ENCODE measurements around the gene RBM17.
"Not testable (repeated sequence)": the region's sequence is repeated elsewhere in the genome, so short reads cannot be mapped to it uniquely, and the experiment has no call there.

Gene RBM17

DNA sequence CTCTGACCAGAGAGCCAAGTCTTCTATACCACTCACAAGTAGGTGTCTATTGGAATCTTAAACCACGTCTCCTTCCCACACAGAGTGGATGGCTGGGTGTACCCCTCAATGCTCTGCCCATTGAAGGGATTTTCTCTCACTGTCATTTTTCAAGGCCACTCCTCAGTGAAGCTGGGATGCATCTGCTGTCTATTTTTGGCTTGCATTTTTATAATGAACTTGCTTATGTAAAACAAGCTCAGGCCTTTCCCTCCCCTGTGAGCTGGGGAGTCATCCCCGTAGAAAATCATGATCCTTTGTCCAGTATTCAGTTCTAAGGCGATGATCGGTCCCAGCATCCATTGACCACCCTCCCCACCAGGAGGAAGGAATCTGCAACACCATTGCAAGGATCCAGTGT, 9.8 kb upstream of the RBM17 start:
- no peak for DNase-seq (ENCODE audit: low read depth in 1 of 2, low spot score in 1 of 2)

DNA sequence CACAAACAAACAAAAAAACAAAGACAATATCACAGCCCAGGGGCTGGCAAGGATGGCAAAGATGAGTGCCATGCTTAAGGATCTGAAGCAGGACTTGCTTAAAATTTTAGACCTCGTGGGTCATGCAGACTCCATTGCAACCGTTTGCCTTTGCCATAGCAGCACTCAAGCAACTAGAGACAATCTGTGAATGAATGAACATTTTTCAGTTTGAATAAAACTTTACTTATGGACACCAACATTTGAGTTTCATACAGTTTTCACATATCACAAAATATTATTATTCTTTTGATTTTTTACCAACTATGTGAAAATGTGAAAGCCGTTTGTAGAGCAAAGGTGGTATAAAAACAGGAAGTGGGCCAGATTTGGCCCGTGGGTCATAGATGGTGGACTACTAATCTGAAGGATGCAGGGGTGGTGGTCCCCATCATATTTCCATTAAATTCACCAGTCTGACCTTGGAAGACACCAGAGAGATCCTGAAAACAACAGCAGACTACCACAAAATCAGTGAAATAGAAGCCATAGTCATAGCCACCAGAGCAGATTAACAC, 8.3 kb upstream of the RBM17 start:
- DNase-seq (ENCODE audit: low read depth in 1 of 2, low spot score in 1 of 2) = no peak

DNA sequence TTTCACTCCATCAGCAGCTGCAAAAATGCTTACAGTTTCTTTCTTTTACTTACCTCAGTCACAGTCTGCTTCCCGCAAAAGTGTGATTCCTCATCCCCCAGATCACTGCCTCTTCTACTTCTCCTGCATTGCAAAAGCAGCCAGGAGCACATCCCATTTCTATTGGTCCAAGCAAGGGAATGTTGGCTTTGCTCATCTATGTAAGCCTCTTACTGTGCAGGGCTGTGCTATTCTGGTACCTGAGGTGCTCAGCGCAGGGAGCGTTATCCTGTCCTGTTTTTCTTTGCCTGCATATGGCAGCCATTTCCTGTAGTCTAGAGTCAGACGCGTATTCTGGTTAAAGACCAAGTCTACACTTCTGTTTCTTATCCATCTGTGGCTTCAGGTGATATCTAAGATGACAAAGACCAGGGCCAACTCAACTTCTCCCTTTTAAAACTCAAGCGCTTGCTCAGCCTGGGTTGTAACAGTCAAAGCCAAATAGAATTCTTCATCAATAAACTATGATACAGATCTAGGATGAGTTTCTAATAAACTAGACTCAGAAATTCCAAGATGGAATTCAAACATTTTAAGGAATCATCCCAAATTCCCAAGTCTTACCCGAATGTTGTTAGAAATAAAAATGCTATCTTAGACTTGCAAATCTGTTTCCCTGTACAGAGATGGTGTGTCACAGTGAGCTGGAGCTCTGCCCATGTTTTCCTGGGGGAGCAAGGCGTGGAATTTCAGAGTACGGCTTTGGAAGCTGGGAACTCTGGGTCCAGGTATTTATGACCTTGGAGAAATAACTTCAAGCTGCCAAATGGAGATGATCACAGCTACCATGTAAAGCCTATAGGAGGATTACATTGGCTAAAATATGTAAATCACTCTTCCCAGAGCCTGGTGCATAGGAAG, 6.1 kb upstream of the RBM17 start:
- no peak for DNase-seq (ENCODE audit: low read depth in 1 of 2, low spot score in 1 of 2)

DNA sequence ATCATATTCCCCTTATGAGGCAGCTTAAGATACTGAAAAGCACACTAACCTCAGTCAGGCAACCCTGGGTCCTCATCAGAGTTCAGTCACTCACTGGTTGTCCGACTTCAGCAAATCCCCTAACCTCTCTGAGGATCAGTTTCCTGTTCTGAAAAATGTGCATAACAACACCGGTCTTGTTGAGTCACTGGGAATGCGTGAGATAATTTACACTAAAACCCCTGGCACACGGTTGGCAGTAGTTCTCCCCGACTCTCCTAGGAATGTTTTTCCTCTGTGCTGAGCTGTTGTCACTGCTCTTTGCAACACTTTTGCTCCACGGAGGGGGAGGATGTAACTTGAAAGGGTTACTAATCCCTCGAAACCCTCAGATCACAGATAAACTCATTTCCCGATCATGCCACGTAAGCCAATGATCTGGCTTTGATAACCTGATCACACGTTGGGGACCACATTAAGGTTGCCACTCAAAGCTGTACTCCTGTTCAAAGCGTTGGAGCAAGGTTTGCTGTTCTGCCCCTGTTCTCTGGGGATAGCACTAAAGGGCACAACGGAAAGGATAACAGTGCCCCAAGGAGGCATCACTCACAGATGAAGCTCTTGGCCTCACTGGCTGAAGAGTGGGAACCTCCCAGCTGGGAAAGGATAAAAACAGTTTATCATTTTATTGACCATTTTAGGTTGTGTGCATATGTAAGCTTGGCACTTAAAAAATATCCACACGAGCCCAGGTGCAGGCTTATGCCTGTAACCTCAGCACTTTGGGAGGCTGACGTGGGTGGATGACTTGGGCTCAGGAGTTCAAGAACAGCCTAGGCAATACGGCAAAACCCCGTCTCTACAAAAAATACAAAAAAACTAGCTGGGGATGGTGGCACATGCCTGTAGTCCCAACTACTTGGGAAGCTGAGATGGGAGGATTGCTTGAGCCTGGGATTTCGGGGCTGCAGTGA, 5.0 kb upstream of the RBM17 start:
- DNase-seq (ENCODE audit: low read depth in 1 of 2, low spot score in 1 of 2) = no peak

DNA sequence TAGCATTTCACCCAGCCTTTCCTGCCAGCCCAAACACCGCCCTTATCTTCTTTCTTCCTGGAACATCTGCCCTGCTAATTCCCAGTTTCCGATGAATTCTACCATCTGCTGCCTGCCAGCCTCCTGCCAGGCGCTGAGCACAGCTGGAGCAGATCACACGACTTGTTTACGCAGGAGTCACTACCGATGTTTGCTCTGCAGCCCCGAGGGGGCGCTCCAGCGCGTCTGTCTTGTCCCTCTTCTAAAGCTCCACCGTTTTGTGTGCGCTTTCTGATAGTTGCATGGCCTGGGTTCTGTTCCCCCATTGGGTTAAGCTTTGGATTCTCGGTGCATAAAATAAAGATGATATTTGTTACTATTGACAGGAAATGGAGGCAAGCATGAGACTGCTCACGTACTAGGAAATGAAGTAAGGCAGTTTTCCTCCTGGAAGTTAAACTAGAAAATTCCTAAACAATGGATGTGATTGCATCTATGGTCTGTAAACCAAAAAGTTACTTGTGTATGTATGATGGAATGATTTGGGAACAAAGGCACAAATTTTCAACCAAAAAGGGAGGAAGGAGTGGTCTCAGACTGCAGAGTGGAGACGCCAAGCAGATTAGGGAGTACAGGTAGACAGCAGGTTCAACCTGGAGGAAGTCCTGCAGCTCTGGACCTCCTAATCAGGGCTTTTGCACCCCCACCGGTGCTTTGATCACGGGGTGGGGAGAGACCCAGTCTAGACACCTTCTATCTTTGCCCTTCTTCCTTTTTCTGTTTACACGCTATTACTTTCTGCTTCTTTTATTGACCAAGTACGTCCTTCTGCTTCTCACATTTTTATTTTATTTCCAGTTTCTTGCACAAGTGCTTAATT, 2.2 kb upstream of the RBM17 start:
- peak; percentile 74 to 78 for DNase-seq (ENCODE audit: low read depth in 1 of 2, low spot score in 1 of 2)

DNA sequence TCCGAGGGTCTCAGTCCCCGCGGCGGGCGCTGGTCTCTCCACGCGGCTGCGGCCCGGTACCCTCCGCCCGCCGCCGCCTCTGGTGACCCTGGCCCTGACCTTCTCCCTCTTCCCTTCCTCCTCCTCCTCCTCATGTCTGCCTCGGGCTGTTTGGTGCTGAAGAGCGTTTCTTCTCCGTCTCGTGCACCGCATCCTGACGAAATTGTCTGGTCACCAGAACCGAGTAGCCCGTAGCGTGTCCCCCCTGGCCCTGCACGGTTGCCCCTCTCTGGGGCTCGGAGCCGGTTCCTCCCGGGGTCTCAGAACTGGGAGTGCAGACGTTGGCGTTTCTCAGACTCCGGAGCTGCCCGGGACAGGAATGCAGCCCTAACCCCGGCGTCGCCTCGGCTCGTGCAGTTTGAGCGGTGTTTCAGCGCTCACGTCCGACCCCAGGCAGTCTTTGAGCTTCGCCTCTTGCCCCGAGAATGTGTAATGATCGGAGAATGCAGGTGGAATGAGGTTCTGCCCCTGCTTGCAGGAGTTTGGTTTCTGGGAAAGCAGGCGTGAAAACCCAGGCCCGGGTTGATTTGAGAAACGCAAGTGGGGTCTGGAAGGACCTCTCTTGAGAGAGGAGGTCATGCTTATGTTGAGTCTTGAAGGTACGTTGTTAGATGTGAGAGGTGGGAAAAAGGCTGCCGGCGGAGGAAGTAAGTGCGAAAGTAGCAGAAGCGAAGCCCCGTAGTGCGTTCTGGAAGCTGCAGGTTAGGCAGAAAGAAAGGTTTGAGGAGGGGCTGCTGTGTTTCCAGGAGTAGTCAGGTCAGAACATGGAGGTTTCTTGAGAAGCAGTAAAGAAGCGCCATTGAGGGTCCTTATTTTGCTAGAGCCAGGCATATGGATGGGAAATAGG, 743 bp downstream of the RBM17 start:
- no peak for DNase-seq (ENCODE audit: low read depth in 1 of 2, low spot score in 1 of 2)

DNA sequence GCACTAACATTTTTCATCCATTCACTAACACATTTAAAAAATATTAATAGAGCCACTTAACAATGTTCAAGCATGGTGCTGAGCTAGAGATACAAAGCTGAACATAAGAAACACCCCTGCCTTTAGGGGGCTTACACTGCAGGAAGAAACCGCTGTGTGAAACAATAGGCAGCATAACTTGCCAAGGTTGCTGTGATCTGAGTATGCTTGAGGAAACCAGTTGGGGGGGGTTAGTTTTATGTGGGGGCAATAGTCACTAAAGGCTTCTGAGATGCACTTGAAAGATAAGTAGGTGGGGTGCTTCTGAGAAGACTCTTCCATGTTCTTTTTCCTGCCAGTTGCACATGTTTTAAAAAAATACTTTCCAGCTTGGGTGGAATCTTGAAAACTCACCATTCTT, 2.8 kb downstream of the RBM17 start:
- DNase-seq (ENCODE audit: low read depth in 1 of 2, low spot score in 1 of 2) = no peak

DNA sequence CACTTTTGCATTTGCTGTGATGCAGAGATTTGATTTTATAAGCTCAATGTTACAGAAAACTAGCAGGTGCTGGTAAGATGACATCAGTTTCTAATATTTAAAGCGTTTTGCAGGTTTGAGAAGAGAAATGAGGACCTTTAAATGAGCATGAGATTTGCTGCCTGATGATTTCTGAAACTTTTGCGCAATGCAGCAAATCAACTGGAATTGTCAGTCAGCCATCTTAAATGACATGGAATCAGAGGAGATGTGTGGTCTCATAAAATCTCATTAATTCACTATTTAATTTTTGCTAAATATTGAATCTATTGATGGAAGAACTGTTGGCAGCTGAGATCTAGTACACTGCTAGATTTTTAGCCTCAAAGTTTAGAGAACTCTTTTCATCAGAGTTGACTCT, 3.9 kb downstream of the RBM17 start:
- DNase-seq (ENCODE audit: low read depth in 1 of 2, low spot score in 1 of 2) = no peak

DNA sequence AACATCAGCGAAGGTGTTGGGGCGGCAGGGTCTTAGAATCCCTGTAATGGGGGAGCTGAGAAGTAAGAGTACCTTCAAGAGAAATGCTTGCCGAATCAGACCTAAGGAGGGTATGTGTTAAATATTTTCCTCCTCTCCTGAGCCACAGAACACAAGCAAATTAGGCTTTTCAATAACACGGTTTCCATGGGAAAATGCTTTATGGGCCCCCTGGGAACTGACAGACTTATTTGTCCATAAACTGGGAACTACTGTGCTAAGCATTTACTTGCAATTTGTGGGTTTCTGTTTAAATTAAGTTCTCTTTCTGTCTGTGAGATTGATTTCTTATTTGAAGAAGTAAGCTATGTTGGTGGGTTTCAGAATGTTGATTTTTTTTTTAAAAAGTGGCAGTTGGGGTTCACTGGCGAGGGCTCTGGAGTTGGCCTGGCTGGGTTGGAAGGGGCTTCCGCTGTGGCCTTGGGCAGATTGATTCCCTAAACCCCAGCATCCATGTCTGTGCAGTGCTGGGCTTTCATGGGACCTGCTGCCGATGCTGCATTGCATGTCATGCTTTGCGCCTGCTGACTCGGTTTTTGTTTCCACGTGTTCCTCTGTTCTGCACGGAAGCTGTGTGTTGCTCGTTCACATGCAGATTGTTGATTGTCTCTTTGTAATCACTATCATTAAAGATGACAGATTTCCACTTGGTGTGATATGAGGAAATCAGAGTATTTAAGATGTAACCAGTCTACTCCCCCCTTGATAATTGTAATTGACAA, 7.2 kb downstream of the RBM17 start:
- no peak for DNase-seq (ENCODE audit: low read depth in 1 of 2, low spot score in 1 of 2)

DNA sequence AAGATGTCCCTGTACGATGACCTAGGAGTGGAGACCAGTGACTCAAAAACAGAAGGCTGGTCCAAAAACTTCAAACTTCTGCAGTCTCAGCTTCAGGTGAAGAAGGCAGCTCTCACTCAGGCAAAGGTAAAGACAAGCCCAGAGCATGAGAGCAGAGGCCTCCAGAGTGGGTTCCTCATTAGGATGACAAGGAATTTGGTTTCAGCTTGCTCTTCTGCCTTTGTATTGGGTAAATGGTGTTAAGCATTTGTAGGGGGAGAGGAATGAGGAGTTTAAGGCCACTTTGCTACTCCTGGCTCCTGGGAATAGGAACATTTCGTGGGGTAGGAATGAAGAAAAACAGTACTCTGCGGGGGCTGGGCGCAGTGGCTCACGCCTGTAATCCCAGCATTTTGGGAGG, 8.2 kb downstream of the RBM17 start:
- DNase-seq (ENCODE audit: low read depth in 1 of 2, low spot score in 1 of 2) = no peak

DNA sequence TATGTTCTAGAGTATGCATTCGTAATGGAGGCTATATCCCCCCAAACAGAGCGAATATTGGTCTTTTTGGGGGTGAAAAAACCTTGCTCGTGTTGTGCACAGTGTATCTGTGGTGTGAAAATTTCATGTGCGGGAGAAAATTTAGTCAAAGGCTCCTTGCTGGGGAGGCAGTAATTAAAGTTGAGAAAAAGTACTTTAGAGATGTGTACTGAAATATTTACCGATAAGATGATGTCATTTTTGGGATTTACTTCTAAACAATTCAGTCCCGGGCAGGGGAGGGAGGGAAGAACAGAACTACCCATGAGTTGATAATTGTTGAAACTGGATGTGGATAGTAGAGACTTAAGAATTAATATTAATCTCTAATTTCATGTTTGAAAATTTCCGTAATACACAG, 9.3 kb downstream of the RBM17 start:
- no peak for DNase-seq (ENCODE audit: low read depth in 1 of 2, low spot score in 1 of 2)

DNA sequence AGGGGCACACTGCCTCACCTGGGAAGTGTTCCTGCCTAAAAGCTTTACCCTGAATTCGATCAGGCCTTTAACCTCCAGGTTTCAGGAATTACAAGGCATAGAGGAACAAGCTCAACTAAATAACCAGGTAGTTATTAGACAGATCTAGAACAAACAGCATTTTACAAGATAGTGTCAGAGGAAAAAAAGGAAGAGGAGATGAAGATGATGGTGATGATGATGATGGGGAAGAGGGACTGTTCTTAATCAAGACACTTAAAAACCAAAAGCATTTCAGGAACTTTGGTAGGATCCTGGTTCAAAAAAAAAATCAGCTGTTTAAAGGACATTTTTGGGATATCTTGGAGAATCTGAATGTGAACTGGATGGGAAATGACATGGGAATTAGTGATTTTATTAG, 11.5 kb downstream of the RBM17 start:
- no peak for DNase-seq (ENCODE audit: low read depth in 1 of 2, low spot score in 1 of 2)

DNA sequence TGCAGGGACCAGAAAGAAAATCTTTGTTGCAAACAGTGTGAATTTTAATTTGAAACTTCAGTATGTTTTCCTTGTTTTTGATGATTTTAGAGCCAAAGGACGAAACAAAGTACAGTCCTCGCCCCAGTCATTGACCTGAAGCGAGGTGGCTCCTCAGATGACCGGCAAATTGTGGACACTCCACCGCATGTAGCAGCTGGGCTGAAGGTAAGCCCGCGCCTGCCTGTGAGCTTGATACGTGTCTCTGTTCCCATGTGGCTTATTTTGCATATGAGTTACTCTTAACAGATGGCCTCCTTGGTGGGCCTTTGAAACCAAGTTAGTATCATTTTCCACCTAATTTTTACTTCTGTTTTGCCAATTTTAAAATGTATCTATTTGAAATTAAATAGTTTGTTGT, 12.3 kb downstream of the RBM17 start:
- no peak for DNase-seq (ENCODE audit: low read depth in 1 of 2, low spot score in 1 of 2)

DNA sequence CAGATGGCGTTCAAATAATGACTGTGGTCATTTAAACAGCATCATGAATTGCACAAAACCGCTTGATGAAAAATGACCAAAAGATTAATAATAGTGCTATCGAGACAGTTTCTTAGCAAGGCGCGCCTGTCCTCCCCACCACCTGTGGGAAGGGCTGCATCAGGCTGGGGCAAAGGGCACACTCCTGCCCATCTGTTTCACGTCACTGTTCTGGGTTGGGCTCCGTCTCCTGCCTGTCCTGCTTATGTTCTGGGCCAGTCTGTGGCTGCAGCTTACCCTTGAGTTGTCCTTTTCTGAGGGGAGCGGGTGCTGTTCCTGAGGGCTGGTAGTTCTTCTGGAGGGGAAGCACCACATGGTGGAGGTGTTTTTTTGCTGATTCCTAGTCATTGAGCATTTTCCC, 13.3 kb downstream of the RBM17 start:
- DNase-seq (ENCODE audit: low read depth in 1 of 2, low spot score in 1 of 2) = no peak

DNA sequence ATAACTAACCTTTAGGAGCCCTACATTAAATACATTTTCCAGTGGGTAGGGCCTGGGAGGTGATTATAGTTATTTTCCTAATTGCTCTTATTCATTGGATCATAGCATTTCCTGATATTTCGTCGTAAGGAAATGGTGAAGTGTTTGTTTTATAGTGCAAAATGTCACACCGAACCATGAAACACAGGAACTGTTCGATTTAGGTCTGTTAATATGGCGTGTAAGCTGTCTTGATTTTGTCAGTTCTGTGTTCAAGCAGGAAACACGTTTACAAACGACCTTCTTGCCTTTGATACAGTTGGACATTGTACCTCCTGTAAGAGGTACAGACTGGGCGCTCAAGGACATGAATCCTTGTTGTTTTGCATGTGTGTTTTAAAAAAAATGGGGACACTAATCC, 14.8 kb downstream of the RBM17 start:
- no peak for DNase-seq (ENCODE audit: low read depth in 1 of 2, low spot score in 1 of 2)

DNA sequence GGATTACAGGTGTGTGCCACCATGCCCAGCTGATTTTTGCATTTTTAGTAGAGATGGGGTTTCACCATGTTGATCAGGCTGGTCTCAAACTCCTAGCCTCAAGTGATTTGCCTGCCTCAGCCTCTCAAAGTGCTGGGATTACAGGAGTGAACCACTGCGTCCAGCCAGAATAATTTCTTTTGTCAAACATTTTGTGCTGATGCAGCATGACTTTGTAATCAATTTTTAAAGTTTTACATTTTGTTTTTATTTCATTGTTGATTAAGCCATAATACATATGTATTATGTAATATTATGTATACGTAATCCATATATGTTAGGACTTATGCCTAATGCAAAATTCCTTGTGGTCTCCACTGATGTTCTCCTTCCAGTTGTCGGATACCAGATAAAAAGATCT, 18.8 kb downstream of the RBM17 start:
- not testable (repeated sequence) for DNase-seq (ENCODE audit: low read depth in 1 of 2, low spot score in 1 of 2)

DNA sequence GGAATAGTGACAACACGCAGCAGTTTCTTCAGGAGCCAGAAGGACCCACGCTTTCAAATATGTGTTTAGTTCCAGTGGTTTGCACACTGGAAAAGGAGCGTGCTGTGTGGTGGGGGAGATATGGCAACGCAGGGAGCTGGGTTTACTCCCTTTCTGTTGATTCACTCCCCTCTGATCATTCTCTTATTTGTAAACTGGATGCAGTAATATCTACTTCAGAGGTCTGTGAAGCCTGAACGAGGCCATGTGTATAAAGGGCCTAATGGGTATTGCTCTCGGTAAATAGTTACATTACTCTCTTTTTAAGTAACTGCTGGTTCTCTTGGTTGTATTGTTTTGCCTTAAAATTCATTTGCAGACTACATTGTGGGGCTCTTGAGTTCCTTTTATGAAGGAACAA, 19.2 kb downstream of the RBM17 start:
- no peak for DNase-seq (ENCODE audit: low read depth in 1 of 2, low spot score in 1 of 2)

DNA sequence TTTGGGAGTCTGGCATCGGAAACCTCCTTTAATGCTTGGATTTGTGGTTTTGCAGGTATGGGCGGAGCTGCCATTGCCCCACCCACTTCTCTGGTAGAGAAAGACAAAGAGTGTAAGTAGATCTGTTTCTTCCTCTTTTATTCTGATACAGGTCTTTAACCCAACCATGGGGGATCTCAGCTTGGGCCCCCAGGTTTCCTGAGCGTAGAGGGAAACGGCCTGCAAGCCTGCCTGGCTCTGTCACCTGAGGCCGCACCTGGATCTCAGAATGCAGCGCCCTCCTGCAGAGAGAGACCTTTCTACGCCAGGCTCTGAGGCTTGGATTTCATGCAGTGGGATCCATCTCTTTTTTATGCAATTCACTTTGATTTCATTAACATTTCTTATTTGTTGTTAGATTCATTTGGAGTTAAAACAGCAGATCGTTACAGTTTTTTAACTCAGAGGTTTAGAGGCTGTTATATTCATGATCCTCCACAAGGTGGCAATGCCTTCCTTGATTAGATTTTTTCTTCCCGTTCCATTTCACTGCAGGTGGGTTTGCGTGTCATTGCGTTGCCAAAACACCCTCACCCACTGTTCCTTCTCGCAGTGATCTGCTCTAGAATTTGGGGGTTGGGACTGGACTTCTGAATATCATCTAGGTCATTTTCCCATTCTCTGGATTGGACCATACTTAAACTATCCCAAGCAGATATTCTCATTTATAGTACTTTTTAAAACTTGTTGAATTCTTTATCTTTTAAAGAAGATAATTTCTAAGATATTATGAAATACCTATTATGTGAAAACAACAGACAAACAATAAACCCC, 20.0 kb downstream of the RBM17 start:
- peak in 1 of 2 donors; percentile 9 for DNase-seq (ENCODE audit: low read depth in 1 of 2, low spot score in 1 of 2)
